Right lobe of liver (tissue), 6 donors: Measurements from ENCODE around the gene MNT. TPM values are rescaled to one million over a fixed set of nuclear protein-coding genes. Genes with fewer than 3 reads are reported as not detected.
A peak's percentile ranks its signal among the peaks of the same experiment; 100 is the strongest.

Experiments
- ATAC-seq, 4 donors: fragments of 200-7000 bp; cut with Tn5 transposase; one replicate each; pipeline ENCODE4 v1.9.1; 2020; ENCODE audit warnings: mild to moderate bottlenecking in 4 of 4, moderate library complexity in 4 of 4
- DNase-seq, 3 donors: peaks; one replicate each; pipeline ENCODE4 v3.0.0-alpha.2; 2020
- H3K27ac ChIP-seq, 3 donors: fragments of 200-600 bp; one replicate each; pipeline ENCODE4 v1.8.0; 2022
- H3K27me3 ChIP-seq, 2 donors: fragments of 200-600 bp; one replicate each; pipeline ENCODE4 v1.8.0; 2022
- H3K36me3 ChIP-seq, 4 donors: fragments of 200-600 bp; sonication (generic) in 1 of 4; one replicate each; pipeline versions ENCODE4 v1.5.1 to v1.8.0; 2017 to 2022; ENCODE audit warnings: control low read depth in 1 of 4
- H3K4me1 ChIP-seq, 4 donors: fragments of 200-600 bp; sonication (generic) in 1 of 4; one replicate each; pipeline versions ENCODE4 v1.5.1 to v1.8.0; 2017 to 2022; ENCODE audit warnings: control low read depth in 1 of 4
- H3K4me3 ChIP-seq, 3 donors: fragments of 200-600 bp; one replicate each; pipeline ENCODE4 v1.8.0; 2022
- H3K9me3 ChIP-seq, 4 donors: fragments of 200-600 bp; sonication (generic) in 1 of 4; one replicate each; pipeline versions ENCODE4 v1.5.1 to v1.8.0; 2017 to 2022; ENCODE audit warnings: control low read depth in 1 of 4
- POLR2A ChIP-seq: fragments of 450-650 bp; IDR thresholded peaks from one replicate; pipeline ENCODE4 v1.6.1; 2017; ENCODE audit warnings: antibody characterized with exemption, mild to moderate bottlenecking
- WGBS: methylation state at CpG from one replicate; pipeline ENCODE4 v1.1.6; 2018; ENCODE audit warnings: low coverage, low lambda C conversion rate; ENCODE audit not compliant: insufficient coverage; ENCODE audit errors: missing lambda C conversion rate; 5-methylcytosine and 5-hydroxymethylcytosine counted together
- intact Hi-C, 2 donors: fragments of 100-400 bp; cut with DNase I; formaldehyde crosslinking; loops; one replicate each; pipeline versions ENCODE4 v1.11.2 to v1.14.1; 2022
- total RNA-seq, 6 experiments: library from RNA; depleted of rRNA in 2 of 6; stranded (reverse); fragments of >200 nt in 2 of 6; fragmentation: NEBNext Ultra II Directional in 3 of 6; extraction: Animal tissue kit (Norgen Biotek cat#: 25700) in 3 of 6; gene quantifications; one replicate each; pipeline versions ENCODE4 v1.1.0 to v1.2.4, GENCODE V29; 2016 to 2023
- TF ChIP-seq, protein P1 (sequence below), 4 donors: fragments of 200-600 bp in 3 of 4; fragments of 450-650 bp in 1 of 4; IDR thresholded peaks; one replicate each; pipeline versions ENCODE4 v1.5.1 to v1.8.0; 2016 to 2022; ENCODE audit warnings: antibody characterized with exemption in 4 of 4, mild to moderate bottlenecking in 2 of 4
- donor health status: DM: no; HTN: yes; CAD: no.
- donor health status: DM: no; HTN: no; CAD: no.
- donor health status: DM: no; HTN: no; CAD: no.
- donor health status: DM: no; HTN: yes; CAD: no.
- donor health status: DM: no; HTN: yes; CAD: no.

The MNT gene
- total RNA-seq, 6 experiments from 2014 or later: 3.3 to 12.6 (median 7.0) TPM

DNA sequence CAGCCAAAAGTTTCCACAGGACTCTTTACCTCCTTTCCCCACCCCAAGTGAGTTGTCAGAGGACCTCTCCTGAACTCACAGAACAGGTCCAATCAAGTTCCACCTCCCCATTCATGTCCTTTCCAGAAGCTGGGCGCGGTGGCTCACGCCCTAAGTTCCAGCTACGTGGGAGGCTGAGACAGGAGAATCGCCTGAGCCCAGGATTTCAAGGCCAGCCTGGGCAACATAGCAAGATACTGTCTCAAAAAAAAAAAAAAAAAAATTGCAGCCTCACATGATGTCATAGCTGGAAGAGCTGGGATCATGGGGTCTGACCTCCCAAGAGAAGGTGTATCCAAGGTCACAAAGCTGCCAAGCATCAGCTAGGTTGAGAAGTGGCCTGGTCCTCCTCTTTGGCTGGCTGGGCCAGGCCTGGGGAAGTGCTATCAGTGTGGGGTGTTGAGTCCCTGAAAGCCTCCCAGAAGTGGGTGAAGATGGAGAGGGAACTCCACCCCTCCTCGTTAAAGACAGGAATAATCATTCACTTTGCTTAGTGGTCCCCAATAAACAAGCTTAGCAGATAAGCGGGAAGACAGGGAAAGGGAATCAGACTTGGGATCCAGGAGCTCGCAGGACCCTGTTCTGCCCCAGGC is 5.5 kb upstream of the MNT start:
- no peak for ATAC-seq

DNA sequence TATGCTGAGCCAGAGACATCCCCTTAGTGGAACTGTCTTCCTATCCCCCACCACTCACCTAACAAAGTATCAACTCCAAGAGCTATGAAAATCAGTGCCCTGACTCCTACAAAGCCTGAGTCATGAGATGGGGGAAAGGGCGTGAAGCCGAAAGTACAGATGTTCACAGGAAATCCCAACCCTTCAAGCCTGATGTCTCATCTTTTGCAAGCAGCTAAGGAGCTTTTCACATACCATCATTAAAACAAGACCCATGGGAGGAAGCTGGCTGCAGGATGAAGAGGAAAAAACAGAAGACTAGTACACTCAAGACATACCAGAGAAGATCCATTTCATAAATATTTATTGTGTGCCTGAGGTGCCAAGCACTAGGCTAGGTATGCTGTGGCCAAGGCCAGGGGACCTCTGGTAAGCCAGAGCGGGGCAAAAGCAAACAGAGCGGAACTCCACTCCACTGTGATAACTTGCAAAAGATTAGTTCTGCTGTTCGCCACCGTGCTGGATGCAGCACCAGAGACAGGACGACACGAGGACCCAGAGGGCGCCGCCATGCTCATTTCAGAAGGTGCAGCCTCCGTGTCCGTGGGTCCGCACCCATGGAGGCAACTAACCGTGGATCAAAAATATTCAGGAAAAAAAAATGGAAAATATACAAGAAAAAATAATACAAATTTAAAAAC is 4.5 kb upstream of the MNT start:
- DNase-seq (peak in 2 of 3 donors; percentile 39 to 42), ATAC-seq (no peak)
- TF ChIP-seq POLR2A: no peak
- TF ChIP-seq, protein P1, sequence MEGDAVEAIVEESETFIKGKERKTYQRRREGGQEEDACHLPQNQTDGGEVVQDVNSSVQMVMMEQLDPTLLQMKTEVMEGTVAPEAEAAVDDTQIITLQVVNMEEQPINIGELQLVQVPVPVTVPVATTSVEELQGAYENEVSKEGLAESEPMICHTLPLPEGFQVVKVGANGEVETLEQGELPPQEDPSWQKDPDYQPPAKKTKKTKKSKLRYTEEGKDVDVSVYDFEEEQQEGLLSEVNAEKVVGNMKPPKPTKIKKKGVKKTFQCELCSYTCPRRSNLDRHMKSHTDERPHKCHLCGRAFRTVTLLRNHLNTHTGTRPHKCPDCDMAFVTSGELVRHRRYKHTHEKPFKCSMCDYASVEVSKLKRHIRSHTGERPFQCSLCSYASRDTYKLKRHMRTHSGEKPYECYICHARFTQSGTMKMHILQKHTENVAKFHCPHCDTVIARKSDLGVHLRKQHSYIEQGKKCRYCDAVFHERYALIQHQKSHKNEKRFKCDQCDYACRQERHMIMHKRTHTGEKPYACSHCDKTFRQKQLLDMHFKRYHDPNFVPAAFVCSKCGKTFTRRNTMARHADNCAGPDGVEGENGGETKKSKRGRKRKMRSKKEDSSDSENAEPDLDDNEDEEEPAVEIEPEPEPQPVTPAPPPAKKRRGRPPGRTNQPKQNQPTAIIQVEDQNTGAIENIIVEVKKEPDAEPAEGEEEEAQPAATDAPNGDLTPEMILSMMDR (IDR thresholded peaks at IDR 0.05): no peak
- no peaks in the 10 kb centered on the region for H3K27me3 ChIP-seq
- H3K27ac ChIP-seq: no peak overlapping the region
- no peaks in the 10 kb centered on the region for H3K36me3 ChIP-seq
- intact Hi-C loops: no loop called here
- WGBS: 75% methylated on average over 10 of the region's 14 CpGs
- H3K4me3 ChIP-seq: no peak overlapping the region
- H3K4me1 ChIP-seq: peaks cover 0 to 14% (median 8%) of the 10 kb centered on the region in 4 donors
- no peaks in the 10 kb centered on the region for H3K9me3 ChIP-seq

More for the DNA sequence above, 5.5 kb upstream of the MNT start:
- no peaks in the 10 kb centered on the region for H3K27me3 ChIP-seq
- 86% methylated on average over 8 of the region's 8 CpGs for whole genome bisulfite sequencing
- H3K27ac ChIP-seq: peak overlapping the region in 2 of 3 donors; percentile 34 to 37
- no peaks in the 10 kb centered on the region for H3K36me3 ChIP-seq
- H3K4me1 ChIP-seq: peaks cover 0 to 14% (median 7%) of the 10 kb centered on the region in 4 donors
- DNase-seq: no peak
- H3K4me3 ChIP-seq: no peak overlapping the region
- no peak for TF ChIP-seq POLR2A
- intact Hi-C loops: no loop called here
- no peaks in the 10 kb centered on the region for H3K9me3 ChIP-seq

DNA sequence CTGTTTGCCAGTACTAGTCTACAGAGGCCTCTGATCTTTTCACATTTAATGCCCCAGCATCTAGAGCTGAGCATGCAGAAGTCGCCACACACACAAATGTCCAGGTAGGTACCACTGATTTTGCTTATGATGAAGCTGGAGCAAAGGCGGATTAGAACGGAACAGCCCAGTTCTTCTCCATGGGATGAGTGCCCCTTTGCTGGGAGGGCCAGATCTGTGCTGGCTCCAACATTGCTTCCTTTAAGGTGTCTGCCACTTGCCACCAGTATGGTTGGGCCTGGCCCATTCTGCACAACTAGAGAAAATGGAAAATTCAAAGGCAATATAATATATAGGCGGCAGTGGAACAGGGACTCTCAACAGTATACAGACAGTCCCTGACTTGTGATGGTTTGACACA is 2.2 kb upstream of the MNT start:
- no peak overlapping the region for H3K4me3 ChIP-seq
- intact Hi-C loops: no loop called here
- H3K4me1 ChIP-seq: peaks cover 2 to 26% (median 9%) of the 10 kb centered on the region in 4 donors
- ATAC-seq: no peak
- peak in 1 of 3 donors; percentile 14 for DNase-seq
- H3K36me3 ChIP-seq: no peaks in the 10 kb centered on the region
- 95% methylated on average over 3 of the region's 4 CpGs for WGBS
- no peaks in the 10 kb centered on the region for H3K27me3 ChIP-seq
- H3K27ac ChIP-seq: peak overlapping the region in 1 of 3 donors; percentile 99
- H3K9me3 ChIP-seq: no peaks in the 10 kb centered on the region
- TF ChIP-seq POLR2A: no peak
- TF ChIP-seq, protein P1 (IDR thresholded peaks at IDR 0.05): no peak

DNA sequence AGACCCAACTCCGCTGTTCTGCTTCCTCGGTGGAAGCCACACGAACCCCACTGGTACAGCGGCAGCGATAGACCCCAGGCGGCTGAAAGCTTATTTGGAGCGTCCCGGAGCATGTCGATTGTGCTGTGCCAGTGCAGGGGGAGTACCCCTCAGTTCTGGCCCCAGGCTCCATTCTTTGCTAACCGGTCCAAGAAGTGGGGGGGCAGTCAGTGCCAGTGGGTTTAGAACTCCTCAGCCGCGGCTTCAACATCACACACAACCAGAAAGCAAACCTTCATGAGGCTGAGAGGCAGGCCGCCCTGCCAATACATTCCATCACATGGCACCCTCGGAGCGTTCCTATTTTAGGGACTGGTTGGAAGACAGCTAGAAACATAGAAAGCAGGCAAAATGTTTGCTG is 1.7 kb upstream of the MNT start:
- no peak for ATAC-seq
- H3K36me3 ChIP-seq: no peaks in the 10 kb centered on the region
- H3K9me3 ChIP-seq: no peaks in the 10 kb centered on the region
- peak in 2 of 3 donors; percentile 52 to 54 for DNase-seq
- intact Hi-C loops: no loop called here
- H3K27me3 ChIP-seq: no peaks in the 10 kb centered on the region
- H3K4me3 ChIP-seq: peak overlapping the region; percentile 65 to 85 (median 68)
- H3K27ac ChIP-seq: peak overlapping the region in 2 of 3 donors; percentile 84 to 99
- no CpG with 5 or more reads among the region's 15 CpGs for WGBS
- TF ChIP-seq, protein P1 (IDR thresholded peaks at IDR 0.05): no peak
- TF ChIP-seq POLR2A: no peak
- peaks cover 2 to 31% (median 12%) of the 10 kb centered on the region in 4 donors for H3K4me1 ChIP-seq
